Measurements from ENCODE around the gene PPM1J.
"Not testable (repeated sequence)": the region's sequence is repeated elsewhere in the genome, so short reads cannot be mapped to it uniquely, and the experiment has no call there.

DNA sequence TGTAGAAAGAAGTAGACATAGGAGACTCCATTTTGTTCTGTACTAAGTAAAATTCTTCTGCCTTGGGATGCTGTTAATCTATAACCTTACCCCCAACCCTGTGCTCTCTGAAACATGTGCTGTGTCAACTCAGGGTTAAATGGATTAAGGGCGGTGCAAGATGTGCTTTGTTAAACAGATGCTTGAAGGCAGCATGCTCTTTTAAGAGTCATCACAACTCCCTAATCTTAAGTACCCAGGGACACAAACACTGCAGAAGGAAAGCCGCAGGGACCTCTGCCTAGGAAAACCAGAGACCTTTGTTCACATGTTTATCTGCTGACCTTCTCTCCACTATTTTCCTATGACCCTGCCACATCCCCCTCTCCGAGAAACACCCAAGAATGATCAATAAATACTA lies 13.9 kb upstream of the PPM1J start:
- TF ChIP-seq POLR2A (IDR thresholded peaks at IDR 0.05); POLR2AphosphoS5 (IDR thresholded peaks at IDR 0.05; ENCODE audit: insufficient read depth in 1 of 2, low read depth in 1 of 2): not testable (repeated sequence)
- TF ChIP-seq, protein P1, sequence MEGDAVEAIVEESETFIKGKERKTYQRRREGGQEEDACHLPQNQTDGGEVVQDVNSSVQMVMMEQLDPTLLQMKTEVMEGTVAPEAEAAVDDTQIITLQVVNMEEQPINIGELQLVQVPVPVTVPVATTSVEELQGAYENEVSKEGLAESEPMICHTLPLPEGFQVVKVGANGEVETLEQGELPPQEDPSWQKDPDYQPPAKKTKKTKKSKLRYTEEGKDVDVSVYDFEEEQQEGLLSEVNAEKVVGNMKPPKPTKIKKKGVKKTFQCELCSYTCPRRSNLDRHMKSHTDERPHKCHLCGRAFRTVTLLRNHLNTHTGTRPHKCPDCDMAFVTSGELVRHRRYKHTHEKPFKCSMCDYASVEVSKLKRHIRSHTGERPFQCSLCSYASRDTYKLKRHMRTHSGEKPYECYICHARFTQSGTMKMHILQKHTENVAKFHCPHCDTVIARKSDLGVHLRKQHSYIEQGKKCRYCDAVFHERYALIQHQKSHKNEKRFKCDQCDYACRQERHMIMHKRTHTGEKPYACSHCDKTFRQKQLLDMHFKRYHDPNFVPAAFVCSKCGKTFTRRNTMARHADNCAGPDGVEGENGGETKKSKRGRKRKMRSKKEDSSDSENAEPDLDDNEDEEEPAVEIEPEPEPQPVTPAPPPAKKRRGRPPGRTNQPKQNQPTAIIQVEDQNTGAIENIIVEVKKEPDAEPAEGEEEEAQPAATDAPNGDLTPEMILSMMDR (IDR thresholded peaks at IDR 0.05) = not testable (repeated sequence)
